Measurements from ENCODE around the gene YPEL4.

Gene YPEL4

GRCh38 chr11:57651408-57651807 is 1.7 kb upstream of the YPEL4 start:
- FAIRE-seq, result no peak
- no peak for DNase-seq (ENCODE audit: low spot score)

DNA sequence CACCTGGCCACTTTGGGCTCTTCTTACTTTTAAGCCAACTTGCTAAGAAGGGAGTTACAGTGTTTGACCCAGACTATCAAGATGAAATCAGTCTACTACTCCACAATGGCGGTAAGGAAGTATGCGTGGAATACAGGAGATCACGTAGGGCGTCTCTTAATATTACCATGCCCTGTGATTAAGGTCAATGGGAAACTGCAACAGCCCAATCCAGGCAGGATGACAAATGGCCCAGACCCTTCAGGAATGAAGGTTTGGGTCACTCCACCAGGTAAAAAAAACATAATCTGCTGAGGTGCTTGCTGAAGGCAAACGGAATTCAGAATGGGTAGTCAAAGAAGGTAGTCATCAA is 1.0 kb upstream of the YPEL4 start:
- FAIRE-seq (no peak), DNase-seq (ENCODE audit: low spot score) (no peak)

- FAIRE-seq (no peak), DNase-seq (ENCODE audit: low spot score) (no peak)
Measured at GRCh38 chr11:57648801-57649735, 644 bp downstream of the YPEL4 start.

DNA sequence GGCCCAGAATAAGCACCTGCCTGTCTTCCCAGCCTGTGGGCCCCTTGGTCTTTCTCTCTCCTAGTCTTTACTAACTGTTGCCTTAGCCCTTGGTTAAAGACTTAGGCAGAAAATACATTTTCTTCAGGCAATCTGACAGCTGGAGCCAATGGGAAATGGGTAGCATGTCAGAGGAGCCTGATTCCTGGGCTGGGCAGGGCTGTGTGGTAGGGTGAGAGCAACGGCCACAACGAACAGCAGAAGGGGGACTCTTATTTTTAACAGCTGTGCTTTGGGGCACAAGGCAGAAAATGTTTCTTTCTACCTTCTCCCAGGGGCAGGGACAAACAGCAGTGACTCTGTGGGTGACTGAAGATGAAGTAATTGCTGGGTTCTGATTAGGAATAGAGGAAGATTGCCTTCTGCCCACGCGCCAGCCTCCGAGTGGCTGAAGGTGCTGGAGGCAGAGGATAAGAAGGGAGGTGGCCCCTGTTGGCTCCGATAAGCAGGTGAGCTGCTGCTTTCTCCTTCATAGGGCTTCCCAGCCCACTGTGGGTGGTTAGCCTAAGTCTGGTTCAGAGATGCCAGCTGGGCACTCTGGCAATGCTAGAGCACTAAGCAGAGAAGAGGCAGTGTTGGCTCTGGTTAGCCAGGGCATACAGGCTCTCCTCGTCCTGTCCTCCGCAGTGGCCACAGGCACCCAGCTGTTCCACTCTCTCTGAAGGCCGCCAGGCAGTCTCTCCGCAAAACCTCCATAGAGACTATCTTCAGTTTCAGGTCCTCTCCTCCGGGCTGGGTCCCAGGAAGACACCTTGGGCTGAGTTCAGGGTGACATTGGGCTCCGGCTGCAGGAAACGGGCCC is 1.5 kb downstream of the YPEL4 start:
- DNase-seq (ENCODE audit: low spot score), result no peak
- FAIRE-seq, result no peak

- DNase-seq (ENCODE audit: low spot score) (no peak), FAIRE-seq (no peak)
Measured at GRCh38 chr11:57647372-57647771, 2.3 kb downstream of the YPEL4 start.

- FAIRE-seq (no peak), DNase-seq (ENCODE audit: low spot score) (no peak)
Measured at GRCh38 chr11:57646799-57647303, 2.9 kb downstream of the YPEL4 start.

- DNase-seq (ENCODE audit: low spot score), result no peak
- no peak for FAIRE-seq
Measured at GRCh38 chr11:57646194-57646798, 3.4 kb downstream of the YPEL4 start.

DNA sequence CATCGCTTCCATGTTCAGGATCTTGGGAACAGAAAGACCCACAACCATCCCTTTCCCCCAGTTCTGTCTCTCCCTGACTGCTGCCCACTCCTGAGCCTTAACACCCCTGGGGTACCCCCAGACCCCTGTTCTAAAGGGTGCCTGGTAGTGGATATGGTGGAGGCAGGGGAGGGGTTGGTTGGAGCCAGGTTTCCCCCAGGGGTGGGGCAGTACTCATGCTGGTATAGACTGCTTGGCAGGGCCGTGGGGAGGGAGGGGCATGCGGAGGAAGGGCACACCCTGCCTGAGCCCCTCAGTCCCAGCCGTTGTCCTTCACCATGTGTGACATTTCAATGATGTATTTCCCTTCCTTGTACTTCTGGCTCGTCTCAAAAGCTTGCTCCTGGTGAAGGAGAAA is 4.0 kb downstream of the YPEL4 start:
- FAIRE-seq, result no peak
- no peak for DNase-seq (ENCODE audit: low spot score)

- DNase-seq (ENCODE audit: low spot score) (peak; percentile 16), FAIRE-seq (no peak)
Measured at GRCh38 chr11:57644748-57645688, 4.7 kb downstream of the YPEL4 start.

GRCh38 chr11:57643802-57644201 is 5.9 kb downstream of the YPEL4 start:
- no peak for FAIRE-seq
- DNase-seq (ENCODE audit: low spot score), result no peak

DNA sequence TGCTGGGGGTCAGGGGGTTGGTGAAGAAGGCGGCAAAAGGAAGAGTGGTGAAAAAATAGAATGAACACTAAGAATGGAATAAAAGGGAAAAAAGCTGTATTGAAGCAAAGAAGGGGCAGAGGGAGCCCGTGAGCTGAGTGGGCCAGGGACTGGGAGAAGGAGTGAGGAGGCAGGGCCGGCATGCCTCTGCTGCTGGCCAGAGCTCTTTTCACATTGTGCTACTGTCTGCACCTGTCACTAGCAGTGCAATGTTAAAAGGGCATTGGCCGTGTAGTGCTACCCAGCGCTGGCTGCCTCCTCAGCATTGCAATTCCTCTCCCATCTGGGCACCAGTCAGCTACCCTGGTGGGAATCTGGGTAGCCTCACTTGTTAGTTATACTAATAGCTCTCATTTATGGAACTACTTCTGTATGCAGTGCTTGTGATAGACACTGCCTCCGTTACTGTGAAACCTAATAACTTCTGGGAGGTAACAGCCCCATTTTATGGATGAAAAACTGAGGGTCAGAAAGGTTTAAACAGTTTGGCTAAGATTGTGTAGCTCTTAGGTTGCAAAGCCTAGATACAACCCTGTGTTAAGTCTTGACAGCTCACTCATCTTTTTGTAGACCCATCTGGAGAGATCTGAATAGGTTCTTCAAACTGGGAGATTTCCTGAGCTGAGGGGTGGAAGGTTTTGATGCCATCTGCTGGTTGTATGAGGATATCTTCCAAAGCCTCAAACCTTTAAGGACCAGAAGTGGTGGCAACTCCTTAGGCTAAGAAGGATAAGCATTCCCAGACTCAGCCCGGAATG is 8.5 kb downstream of the YPEL4 start:
- FAIRE-seq (peak; percentile 2), DNase-seq (ENCODE audit: low spot score) (peak; percentile 14)

GRCh38 chr11:57640068-57640800 is 9.5 kb downstream of the YPEL4 start:
- FAIRE-seq, result no peak
- no peak for DNase-seq (ENCODE audit: low spot score)

DNA sequence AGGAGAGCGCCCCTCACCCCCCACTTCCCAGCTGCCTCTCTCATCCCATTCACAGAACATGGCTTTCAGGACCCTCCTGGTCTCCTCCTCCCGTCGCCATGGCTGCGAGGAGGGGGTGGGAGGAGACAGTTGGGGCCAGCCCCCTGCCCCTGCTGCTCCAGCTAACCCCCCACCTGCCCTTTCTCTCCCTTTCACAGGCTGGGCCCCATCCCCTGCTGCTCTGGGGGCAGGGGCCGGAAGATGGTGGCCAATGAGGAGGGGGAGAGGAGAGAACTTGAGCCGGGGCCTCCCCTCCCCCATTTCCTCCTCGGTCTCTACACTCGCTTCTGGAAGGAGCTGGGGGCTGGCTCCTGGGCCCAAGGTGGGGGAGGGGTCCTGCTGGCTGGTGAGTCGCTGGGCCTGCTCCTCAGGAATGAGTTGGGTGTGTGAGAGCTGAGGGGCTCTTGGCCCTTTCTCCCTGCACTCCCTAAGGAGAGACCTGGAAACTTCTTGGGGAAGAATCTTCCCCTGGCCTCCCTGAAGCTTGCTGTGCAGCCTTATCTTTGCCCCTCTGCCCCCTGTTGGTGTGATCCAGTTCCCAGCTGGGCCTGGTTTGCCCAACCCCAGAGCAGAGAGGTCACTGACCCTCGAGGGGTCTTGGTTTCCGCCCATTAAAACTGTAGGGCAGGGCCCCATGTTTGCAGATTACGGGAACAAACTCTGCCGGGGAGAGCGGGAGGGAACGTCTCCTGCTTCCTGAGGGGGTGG is 10.2 kb downstream of the YPEL4 start:
- FAIRE-seq (no peak), DNase-seq (ENCODE audit: low spot score) (no peak)

DNA sequence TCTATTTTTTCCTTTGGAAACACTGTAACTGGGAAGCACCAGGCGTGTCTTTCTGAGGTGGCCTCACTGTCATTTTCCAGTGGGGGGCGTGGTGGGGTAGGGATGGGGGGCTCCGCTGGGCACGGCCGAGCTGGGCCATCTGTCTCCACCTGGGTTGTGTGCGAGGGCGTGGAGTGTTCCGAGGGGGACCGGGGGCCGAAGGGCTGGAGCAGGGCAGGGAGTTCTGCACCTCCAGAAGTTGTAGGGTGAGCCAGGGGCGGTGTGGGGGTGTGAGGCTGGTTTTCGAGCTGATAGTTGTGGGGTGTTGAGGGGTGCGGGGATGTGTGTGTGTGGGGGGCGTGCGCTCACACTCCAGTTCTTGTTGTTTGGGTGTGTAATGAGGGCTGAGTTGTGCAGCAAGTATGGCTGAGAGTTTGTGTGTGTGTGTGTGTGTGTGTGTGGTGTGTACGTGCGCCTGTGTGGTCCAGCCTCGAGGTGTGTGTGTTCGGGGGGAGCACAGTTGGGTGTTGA is 10.8 kb downstream of the YPEL4 start:
- FAIRE-seq (no peak), DNase-seq (ENCODE audit: low spot score) (no peak)

- DNase-seq (ENCODE audit: low spot score) (peak; percentile 27), FAIRE-seq (no peak)
Measured at GRCh38 chr11:57638005-57638781, 11.5 kb downstream of the YPEL4 start.

- no peak for DNase-seq (ENCODE audit: low spot score)
- FAIRE-seq, result no peak
Measured at GRCh38 chr11:57637626-57638004, 12.1 kb downstream of the YPEL4 start.

- DNase-seq (ENCODE audit: low spot score), result no peak
- FAIRE-seq, result no peak
Measured at GRCh38 chr11:57635246-57635645, 14.5 kb downstream of the YPEL4 start.

- no peak for DNase-seq (ENCODE audit: low spot score)
- FAIRE-seq, result no peak
Measured at GRCh38 chr11:57634311-57634710, 15.4 kb downstream of the YPEL4 start.
